Measurements from ENCODE around the gene SERGEF.
"Not testable (repeated sequence)": the region's sequence is repeated elsewhere in the genome, so short reads cannot be mapped to it uniquely, and the experiment has no call there.

The SERGEF gene

GRCh38 chr11:17898782-17899181 lies 114.1 kb downstream of the SERGEF start:
- DNase-seq, result no peak

- no peak for DNase-seq
Observed at GRCh38 chr11:17898071-17898470, 114.8 kb downstream of the SERGEF start.

GRCh38 chr11:17897495-17897894 lies 115.4 kb downstream of the SERGEF start:
- no peak for DNase-seq

- not testable (repeated sequence) for DNase-seq
Observed at GRCh38 chr11:17896496-17897151, 116.2 kb downstream of the SERGEF start.

- DNase-seq, result peak in 1 of 2 experiments; percentile 17
Observed at GRCh38 chr11:17894929-17895658, 117.8 kb downstream of the SERGEF start.

GRCh38 chr11:17892409-17892808 lies 120.4 kb downstream of the SERGEF start:
- no peak for DNase-seq

GRCh38 chr11:17890325-17890724 lies 122.5 kb downstream of the SERGEF start:
- DNase-seq, result no peak

- no peak for DNase-seq
Observed at GRCh38 chr11:17887779-17888178, 125.1 kb downstream of the SERGEF start.

GRCh38 chr11:17883946-17884345 lies 128.9 kb downstream of the SERGEF start:
- no peak for DNase-seq

- no peak for DNase-seq
Observed at GRCh38 chr11:17883057-17883456, 129.8 kb downstream of the SERGEF start.

- no peak for DNase-seq
Observed at GRCh38 chr11:17878743-17879142, 134.1 kb downstream of the SERGEF start.

GRCh38 chr11:17877886-17878285 lies 135.0 kb downstream of the SERGEF start:
- DNase-seq, result no peak

- DNase-seq, result no peak
Observed at GRCh38 chr11:17876827-17877226, 136.0 kb downstream of the SERGEF start.

- DNase-seq, result no peak
Observed at GRCh38 chr11:17875891-17876290, 137.0 kb downstream of the SERGEF start.

GRCh38 chr11:17873586-17873985 lies 139.3 kb downstream of the SERGEF start:
- no peak for DNase-seq

GRCh38 chr11:17868398-17868797 lies 144.4 kb downstream of the SERGEF start:
- not testable (repeated sequence) for DNase-seq

GRCh38 chr11:17867341-17867740 lies 145.5 kb downstream of the SERGEF start:
- no peak for DNase-seq

GRCh38 chr11:17865765-17866428 lies 146.9 kb downstream of the SERGEF start:
- peak in 1 of 2 experiments; percentile 22 for DNase-seq

- DNase-seq, result no peak
Observed at GRCh38 chr11:17864478-17864941, 148.3 kb downstream of the SERGEF start.

GRCh38 chr11:17861036-17861755 lies 151.7 kb downstream of the SERGEF start:
- DNase-seq, result no peak

- no peak for DNase-seq
Observed at GRCh38 chr11:17859552-17859951, 153.3 kb downstream of the SERGEF start.

GRCh38 chr11:17855531-17856290 lies 157.1 kb downstream of the SERGEF start:
- no peak for DNase-seq

Data from NCI-H446 (cell line).